H1 (cell line): ENCODE data around the gene CHRNA4. TPM values are rescaled to one million over a fixed set of nuclear protein-coding genes. Genes with fewer than 3 reads are reported as not detected.

Experiments
- CTCF ChIA-PET: fragments of 300-600 bp; sonication (Branson Sonifier 250); formaldehyde crosslinking; loops from one replicate; lab custom pipeline; 2021; ENCODE audit not compliant: partially characterized antibody; lab: Charles Lee
- POLR2A ChIA-PET: fragments of 300-600 bp; sonication (Branson Sonifier 250); formaldehyde crosslinking; loops from one replicate; lab custom pipeline; 2021; ENCODE audit warnings: inconsistent platforms; ENCODE audit not compliant: partially characterized antibody; lab: Charles Lee
- DNase-seq, 2 experiments: peaks; one replicate each; pipeline versions ENCODE4 v3.0.0 to v3.0.0-alpha.2; 2010 to 2022; ENCODE audit warnings: low spot score in 2 of 2, low read depth in 1 of 2, mixed read lengths in 1 of 2
- FAIRE-seq: peaks from 2 replicates; lab custom pipeline; 2011; peaks lifted over from hg19 to GRCh38; lab: Jason Lieb, UNC
- H2AFZ ChIP-seq: 2 replicates; pipeline ENCODE4 v1.8.1; 2012; ENCODE audit warnings: low read length, inconsistent platforms
- H2AK5ac ChIP-seq: 2 replicates; pipeline ENCODE4 v1.6.1; 2013; ENCODE audit warnings: low read depth, low read length
- H2BK120ac ChIP-seq: replicated peaks from 2 replicates; pipeline ENCODE3; 2013; ENCODE audit warnings: low read depth, low read length, inconsistent platforms
- H2BK12ac ChIP-seq: 2 replicates; pipeline ENCODE4 v1.6.1; 2013; ENCODE audit warnings: low read depth, low read length
- H2BK15ac ChIP-seq: 2 replicates; pipeline ENCODE4 v1.6.1; 2013; ENCODE audit warnings: low read length
- H2BK20ac ChIP-seq: 2 replicates; pipeline ENCODE4 v1.6.1; 2013; ENCODE audit warnings: low read length
- H2BK5ac ChIP-seq: 2 replicates; pipeline ENCODE4 v1.6.1; 2013; ENCODE audit warnings: low read depth, low read length
- H3K14ac ChIP-seq: 2 replicates; pipeline ENCODE4 v1.6.1; 2013; ENCODE audit warnings: inconsistent platforms; ENCODE audit not compliant: insufficient read length
- H3K18ac ChIP-seq: 2 replicates; pipeline ENCODE4 v1.6.1; 2013; ENCODE audit warnings: low read length; ENCODE audit errors: extremely low read depth
- H3K23ac ChIP-seq: 2 replicates; pipeline ENCODE4 v1.6.1; 2013; ENCODE audit warnings: inconsistent platforms; ENCODE audit not compliant: insufficient read length
- H3K23me2 ChIP-seq: 2 replicates; pipeline ENCODE4 v1.6.1; 2013; ENCODE audit warnings: low read depth, low read length
- H3K27ac ChIP-seq: 2 replicates; pipeline ENCODE4 v1.6.1; 2011; ENCODE audit warnings: low read depth, low read length, inconsistent platforms
- H3K27me3 ChIP-seq, 4 experiments: replicated peaks in 1 of 4; 1 replicate in 1 of 4; 2 replicates in 3 of 4; pipeline versions ENCODE4 v1.6.1 to v1.8.1; 2011 to 2013; ENCODE audit warnings: low read length in 3 of 4, mild to moderate bottlenecking in 3 of 4, inconsistent platforms in 2 of 4, mixed read lengths in 2 of 4, moderate library complexity in 1 of 4; ENCODE audit not compliant: control insufficient read depth in 3 of 4, insufficient read depth in 3 of 4; ENCODE audit errors: extremely low read depth in 1 of 4
- H3K36me3 ChIP-seq, 4 experiments: 2 replicates each; pipeline versions ENCODE4 v1.6.1 to v1.8.1; 2011 to 2013; ENCODE audit warnings: mild to moderate bottlenecking in 4 of 4, low read length in 3 of 4, moderate library complexity in 2 of 4, control low read depth in 1 of 4, inconsistent platforms in 1 of 4; ENCODE audit not compliant: insufficient read depth in 4 of 4, control insufficient read depth in 2 of 4
- H3K4ac ChIP-seq: replicated peaks from 2 replicates; pipeline ENCODE3; 2013; ENCODE audit warnings: low read length, low read depth, mixed read lengths, inconsistent platforms; ENCODE audit not compliant: insufficient read length
- H3K4me1 ChIP-seq, 4 experiments: replicated peaks in 1 of 4; 1 replicate in 1 of 4; 2 replicates in 3 of 4; pipeline versions ENCODE4 v1.6.1 to v1.8.1; 2011 to 2013; ENCODE audit warnings: low read length in 3 of 4, inconsistent platforms in 2 of 4, mixed read lengths in 1 of 4; ENCODE audit not compliant: insufficient read depth in 4 of 4, control insufficient read depth in 3 of 4
- H3K4me2 ChIP-seq, 2 experiments: 2 replicates each; pipeline versions ENCODE4 v1.6.1 to v1.8.1; 2011 to 2013; ENCODE audit warnings: low read depth in 2 of 2, low read length in 2 of 2, control low read depth in 1 of 2, inconsistent platforms in 1 of 2, mild to moderate bottlenecking in 1 of 2; ENCODE audit not compliant: insufficient read depth in 1 of 2
- H3K4me3 ChIP-seq, 4 experiments: fragments of 200-600, 300-600 bp in 1 of 4; sonication (generic), shearing (Covaris generic), sonication (Bioruptor Twin) in 1 of 4; 2 replicates each; pipeline versions ENCODE4 v1.5.1 to v1.8.1; 2011 to 2016; ENCODE audit warnings: low read length in 4 of 4, low read depth in 3 of 4, control low read depth in 2 of 4, inconsistent platforms in 2 of 4, mild to moderate bottlenecking in 2 of 4, mixed read lengths in 1 of 4, moderate library complexity in 1 of 4; ENCODE audit not compliant: insufficient read depth in 2 of 4; ENCODE audit errors: extremely low read depth in 1 of 4
- H3K56ac ChIP-seq: replicated peaks from 2 replicates; pipeline ENCODE3; 2013; ENCODE audit warnings: low read depth, mild to moderate bottlenecking, mixed read lengths, low read length, inconsistent platforms; ENCODE audit not compliant: insufficient read length
- H3K79me1 ChIP-seq: 2 replicates; pipeline ENCODE4 v1.6.1; 2013; ENCODE audit warnings: low read depth, low read length, control low read depth
- H3K79me2 ChIP-seq, 2 experiments: 2 replicates each; pipeline versions ENCODE4 v1.6.1 to v1.8.1; 2012 to 2013; ENCODE audit warnings: low read length in 2 of 2, mild to moderate bottlenecking in 2 of 2, inconsistent platforms in 1 of 2; ENCODE audit not compliant: insufficient read depth in 2 of 2, control insufficient read depth in 1 of 2
- H3K9ac ChIP-seq, 4 experiments: replicated peaks in 1 of 4; 1 replicate in 1 of 4; 2 replicates in 3 of 4; pipeline versions ENCODE4 v1.6.1 to v1.8.1; 2011 to 2013; ENCODE audit warnings: low read depth in 3 of 4, low read length in 3 of 4, control low read depth in 2 of 4, mild to moderate bottlenecking in 2 of 4, moderate library complexity in 2 of 4, inconsistent platforms in 1 of 4; ENCODE audit errors: extremely low read depth in 1 of 4
- H3K9me3 ChIP-seq, 2 experiments: 2 replicates each; pipeline versions ENCODE4 v1.6.1 to v1.8.1; 2012 to 2013; ENCODE audit warnings: mild to moderate bottlenecking in 2 of 2, moderate library complexity in 2 of 2, control low read depth in 1 of 2, inconsistent platforms in 1 of 2, low read depth in 1 of 2, low read length in 1 of 2, mixed read lengths in 1 of 2; ENCODE audit not compliant: insufficient read depth in 2 of 2
- H4K20me1 ChIP-seq, 2 experiments: replicated peaks in 1 of 2; 2 replicates each; pipeline versions ENCODE3 to v1.8.1; 2011 to 2013; ENCODE audit warnings: inconsistent platforms in 2 of 2, low read length in 2 of 2, mild to moderate bottlenecking in 1 of 2; ENCODE audit not compliant: insufficient read depth in 2 of 2, control insufficient read depth in 1 of 2
- H4K5ac ChIP-seq: 2 replicates; pipeline ENCODE4 v1.6.1; 2013; ENCODE audit warnings: low read length, low read depth, mixed read lengths, inconsistent platforms; ENCODE audit not compliant: insufficient read length
- H4K8ac ChIP-seq: 2 replicates; pipeline ENCODE4 v1.8.0; 2013; ENCODE audit warnings: mild to moderate bottlenecking, moderate library complexity, low read length, inconsistent platforms; ENCODE audit not compliant: insufficient read depth; ENCODE audit errors: extremely low read depth
- H4K91ac ChIP-seq: replicated peaks from 2 replicates; pipeline ENCODE3; 2013; ENCODE audit warnings: low read length, mixed read lengths, inconsistent platforms; ENCODE audit not compliant: insufficient read length
- BCL11A ChIP-seq, 2 experiments: IDR thresholded peaks; one replicate each; pipeline ENCODE4 v1.6.1; 2011; ENCODE audit warnings: low read depth in 2 of 2, low read length in 2 of 2, mild to moderate bottlenecking in 2 of 2
- BRCA1 ChIP-seq: IDR thresholded peaks from 2 replicates; pipeline ENCODE4 v1.6.1; 2012; ENCODE audit warnings: low read depth, low read length, improper control_type of control experiment
- CHD1 ChIP-seq: IDR thresholded peaks from 2 replicates; pipeline ENCODE4 v1.6.1; 2012; ENCODE audit warnings: low read depth, low read length, improper control_type of control experiment
- EGR1 ChIP-seq: IDR thresholded peaks from 2 replicates; pipeline ENCODE4 v1.6.1; 2011; ENCODE audit warnings: low read depth, low read length, borderline replicate concordance
- HDAC2 ChIP-seq, 2 experiments: fragments of 300-600 bp in 1 of 2; sonication (generic) in 1 of 2; IDR thresholded peaks; 2 replicates each; pipeline ENCODE4 v1.6.1; 2011 to 2012; ENCODE audit warnings: low read depth in 2 of 2, low read length in 2 of 2, mild to moderate bottlenecking in 2 of 2, moderate library complexity in 2 of 2, borderline replicate concordance in 1 of 2, inconsistent platforms in 1 of 2
- JUN ChIP-seq: IDR thresholded peaks from 2 replicates; pipeline ENCODE4 v1.6.1; 2011; ENCODE audit warnings: low read depth, mild to moderate bottlenecking, improper control_type of control experiment, low read length
- MAFK ChIP-seq: IDR thresholded peaks from 2 replicates; pipeline ENCODE4 v1.6.1; 2012; ENCODE audit warnings: low read depth, mild to moderate bottlenecking, improper control_type of control experiment, low read length
- RAD21 ChIP-seq, 2 experiments: IDR thresholded peaks in 1 of 2; conservative IDR thresholded peaks in 1 of 2; 2 replicates each; pipeline ENCODE4 v1.6.1; 2011; ENCODE audit warnings: low read depth in 2 of 2, low read length in 2 of 2, improper control_type of control experiment in 1 of 2, inconsistent platforms in 1 of 2, mild to moderate bottlenecking in 1 of 2, moderate library complexity in 1 of 2
- RFX5 ChIP-seq: IDR thresholded peaks from 2 replicates; pipeline ENCODE4 v1.6.1; 2011; ENCODE audit warnings: low read depth, low read length, improper control_type of control experiment, borderline replicate concordance
- TEAD4 ChIP-seq: IDR thresholded peaks from 2 replicates; pipeline ENCODE4 v1.6.1; 2012; ENCODE audit warnings: low read depth, low read length, inconsistent platforms, mixed read lengths
- WGBS, 2 experiments: shearing (Covaris generic) in 1 of 2; methylation state at CpG; one replicate each; pipeline versions ENCODE4 v1.1.6 to v1.1.7; 2013 to 2015; ENCODE audit warnings: low lambda C conversion rate in 2 of 2, mixed read lengths in 2 of 2, inconsistent platforms in 1 of 2, low coverage in 1 of 2, missing lambda C conversion rate in 1 of 2; ENCODE audit not compliant: insufficient replicate concordance in 2 of 2, insufficient coverage in 1 of 2, insufficient read length in 1 of 2; ENCODE audit errors: extremely low coverage in 1 of 2, missing lambda C conversion rate in 1 of 2; 5-methylcytosine and 5-hydroxymethylcytosine counted together
- polyA plus RNA-seq, 7 experiments: library from polyadenylated mRNA; depleted of rRNA in 3 of 7; stranded (reverse) in 5 of 7; unstranded in 2 of 7; fragments of >200 nt in 5 of 7; fragments of 200-250 nt in 2 of 7; gene quantifications; 1 replicate in 5 of 7; 2 replicates in 1 of 7; 4 replicates in 1 of 7; pipeline versions ENCODE4 v1.2.1 to v1.2.3, GENCODE V29; 2011 to 2013; ENCODE audit warnings: missing spikeins in 2 of 7, mixed read lengths in 2 of 7
- total RNA-seq: library from RNA; stranded (reverse); fragmentation: NEBNext Ultra II Directional; extraction: Animal tissue kit (Norgen Biotek cat#: 25700); gene quantifications from 2 replicates; pipeline ENCODE4 v1.2.1, GENCODE V29; 2021
- TF ChIP-seq, protein P1 (sequence below): IDR thresholded peaks from 2 replicates; pipeline ENCODE4 v1.6.1; 2012; ENCODE audit warnings: inconsistent platforms

The CHRNA4 gene
- total and polyA plus RNA-seq, 2 of the 8 experiments (the other 6 are each of a cell fraction or from before 2014, with no cell fraction given): 4.3 to 5.7 TPM

DNA sequence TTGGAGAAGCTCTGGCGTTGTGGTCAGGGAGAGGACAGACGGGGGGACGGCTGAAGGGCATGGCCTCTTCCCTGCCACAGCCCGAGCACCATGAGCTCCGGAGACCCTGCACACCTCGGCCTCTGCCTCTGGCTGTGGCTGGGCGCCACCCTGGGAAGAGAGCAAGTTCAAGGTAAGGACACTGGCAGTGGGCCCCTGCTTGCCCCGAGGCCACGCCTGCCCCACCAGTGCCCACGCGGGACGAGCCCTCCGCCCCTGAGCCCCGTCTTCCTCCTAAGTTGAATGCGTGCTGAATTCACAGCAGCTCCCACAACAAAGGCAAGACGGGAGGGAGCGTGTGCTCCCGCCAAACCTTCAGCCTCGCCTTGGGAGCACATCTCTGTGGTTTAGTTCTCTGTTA is 66.1 kb downstream of the CHRNA4 start:
- H2BK20ac ChIP-seq: peak overlapping the region; percentile 80; the same call in 1 of the 2 replicates
- peaks cover 3% of the 10 kb centered on the region; the same call in 1 of the 2 replicates for H3K23me2 ChIP-seq
- TF ChIP-seq BCL11A (IDR thresholded peaks at IDR 0.05; ENCODE audit: low read depth in 2 of 2, low read length in 2 of 2): no peak
- no peak for TF ChIP-seq RFX5
- TF ChIP-seq RAD21 (IDR thresholded peaks at IDR 0.05 in 1 of 2, conservative IDR thresholded peaks at IDR 0.05 in 1 of 2; ENCODE audit: low read depth in 2 of 2, low read length in 2 of 2): no peak
- TF ChIP-seq HDAC2 (IDR thresholded peaks at IDR 0.05; ENCODE audit: borderline replicate concordance in 1 of 2, low read depth in 2 of 2, low read length in 2 of 2): no peak
- TF ChIP-seq JUN: no peak
- no peak for TF ChIP-seq MAFK
- TF ChIP-seq TEAD4: no peak
- TF ChIP-seq BRCA1: no peak
- no peak for TF ChIP-seq CHD1
- TF ChIP-seq, protein P1, sequence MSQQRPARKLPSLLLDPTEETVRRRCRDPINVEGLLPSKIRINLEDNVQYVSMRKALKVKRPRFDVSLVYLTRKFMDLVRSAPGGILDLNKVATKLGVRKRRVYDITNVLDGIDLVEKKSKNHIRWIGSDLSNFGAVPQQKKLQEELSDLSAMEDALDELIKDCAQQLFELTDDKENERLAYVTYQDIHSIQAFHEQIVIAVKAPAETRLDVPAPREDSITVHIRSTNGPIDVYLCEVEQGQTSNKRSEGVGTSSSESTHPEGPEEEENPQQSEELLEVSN: no peak
- no peak for TF ChIP-seq EGR1
- peak overlapping the region; percentile 79 for H4K91ac ChIP-seq
- no peaks in the 10 kb centered on the region for H3K36me3 ChIP-seq
- H3K27ac ChIP-seq: no peak overlapping the region
- CTCF ChIA-PET: interaction anchor here (0.6 to 9.9 kb wide), 11 partner anchors 15 to 506 kb away, joined by 3 to 81 read pairs (median 9); partner anchors contain the start of gene BIRC7
- H4K20me1 ChIP-seq: peaks cover 0 to 2% of the 10 kb centered on the region in 2 experiments
- H3K4me2 ChIP-seq: peak overlapping the region in 1 of 2 experiments; percentile 57; a peak in 2 of 4 replicates
- H4K8ac ChIP-seq: peak overlapping the region; percentile 57
- DNase-seq (no peak), FAIRE-seq (no peak)
- H3K79me1 ChIP-seq: no peaks in the 10 kb centered on the region; the same call in 1 of the 2 replicates
- H3K9me3 ChIP-seq: no peaks in the 10 kb centered on the region
- H2BK15ac ChIP-seq: peak overlapping the region; percentile 99; the same call in 1 of the 2 replicates
- no peak overlapping the region for H3K9ac ChIP-seq
- no peak overlapping the region for H4K5ac ChIP-seq
- 65% methylated on average over 15 of the region's 19 CpGs; no CpG with 5 or more reads in 1 of the 2 experiments for WGBS, 2 experiments
- H2BK120ac ChIP-seq: peak overlapping the region; percentile 82
- H3K23ac ChIP-seq: no peak overlapping the region
- H3K4ac ChIP-seq: peak overlapping the region; percentile 91
- H3K4me1 ChIP-seq: peaks cover 0 to 33% (median 26%) of the 10 kb centered on the region in 4 experiments; a peak in 6 of 7 replicates
- H2BK5ac ChIP-seq: peak overlapping the region; percentile 78; the same call in 1 of the 2 replicates
- H3K27me3 ChIP-seq: peaks cover 0 to 9% (median 4%) of the 10 kb centered on the region in 4 experiments; a peak in 3 of 7 replicates
- H2AFZ ChIP-seq: no peak overlapping the region
- peak overlapping the region; percentile 95; the same call in 1 of the 2 replicates for H2BK12ac ChIP-seq
- peak overlapping the region; percentile 93; the same call in 1 of the 2 replicates for H2AK5ac ChIP-seq
- POLR2A ChIA-PET: interaction anchor here (0.6 to 2.8 kb wide), 13 partner anchors 14 to 76 kb away, joined by 3 to 10 read pairs (median 3); partner anchors contain the start of genes ARFGAP1 and NKAIN4
- no peak overlapping the region for H3K56ac ChIP-seq
- peak overlapping the region; percentile 71 for H3K18ac ChIP-seq
- H3K14ac ChIP-seq: no peak overlapping the region
- no peaks in the 10 kb centered on the region for H3K79me2 ChIP-seq
- H3K4me3 ChIP-seq: no peak overlapping the region; a peak in 1 of 8 replicates
